ENCODE results near the gene CASQ2.

DNA sequence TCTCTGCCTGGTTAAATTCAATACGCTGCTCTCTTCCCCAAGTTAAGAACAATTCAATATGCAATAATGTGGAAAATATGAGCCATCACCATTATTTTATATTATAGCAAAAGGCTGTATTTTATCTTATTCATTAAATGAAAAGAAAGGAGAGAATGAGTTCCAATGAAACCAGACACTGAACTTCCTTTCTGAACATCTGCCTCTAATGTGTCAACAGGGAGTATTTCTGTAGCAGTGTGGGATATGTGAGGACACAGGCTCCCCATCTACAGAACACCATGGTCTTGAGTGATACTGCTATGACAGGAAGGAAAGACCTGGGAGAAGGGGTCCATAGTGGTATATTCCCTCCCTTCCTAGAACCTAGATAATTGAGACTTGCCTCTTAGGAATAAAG is 46.3 kb downstream of the CASQ2 start:
- TF ChIP-seq, protein P1, sequence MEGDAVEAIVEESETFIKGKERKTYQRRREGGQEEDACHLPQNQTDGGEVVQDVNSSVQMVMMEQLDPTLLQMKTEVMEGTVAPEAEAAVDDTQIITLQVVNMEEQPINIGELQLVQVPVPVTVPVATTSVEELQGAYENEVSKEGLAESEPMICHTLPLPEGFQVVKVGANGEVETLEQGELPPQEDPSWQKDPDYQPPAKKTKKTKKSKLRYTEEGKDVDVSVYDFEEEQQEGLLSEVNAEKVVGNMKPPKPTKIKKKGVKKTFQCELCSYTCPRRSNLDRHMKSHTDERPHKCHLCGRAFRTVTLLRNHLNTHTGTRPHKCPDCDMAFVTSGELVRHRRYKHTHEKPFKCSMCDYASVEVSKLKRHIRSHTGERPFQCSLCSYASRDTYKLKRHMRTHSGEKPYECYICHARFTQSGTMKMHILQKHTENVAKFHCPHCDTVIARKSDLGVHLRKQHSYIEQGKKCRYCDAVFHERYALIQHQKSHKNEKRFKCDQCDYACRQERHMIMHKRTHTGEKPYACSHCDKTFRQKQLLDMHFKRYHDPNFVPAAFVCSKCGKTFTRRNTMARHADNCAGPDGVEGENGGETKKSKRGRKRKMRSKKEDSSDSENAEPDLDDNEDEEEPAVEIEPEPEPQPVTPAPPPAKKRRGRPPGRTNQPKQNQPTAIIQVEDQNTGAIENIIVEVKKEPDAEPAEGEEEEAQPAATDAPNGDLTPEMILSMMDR (IDR thresholded peaks at IDR 0.05) = no peak
- TF ChIP-seq POLR2A (IDR thresholded peaks at IDR 0.05) = no peak
